ENCODE results near the gene LOXL4.

The LOXL4 gene

GRCh38 chr10:98212196-98212595, 55.8 kb downstream of the LOXL4 start:
- DNase-seq (ENCODE audit: low read depth, low spot score) = no peak
- H3K9me3 ChIP-seq (ENCODE audit: insufficient read depth, low read length) = no peaks in the 10 kb centered on the region
- no peak overlapping the region for H3K9ac ChIP-seq (ENCODE audit: insufficient read length, low read depth)
- no peaks in the 10 kb centered on the region for H3K27me3 ChIP-seq (ENCODE audit: insufficient read depth, insufficient read length)
- no peak overlapping the region for H3K4me3 ChIP-seq (ENCODE audit: insufficient read length, low read depth)
- peaks cover 21% of the 10 kb centered on the region for H3K36me3 ChIP-seq (ENCODE audit: insufficient read depth, insufficient read length, low read length)
- no peaks in the 10 kb centered on the region for H3K4me1 ChIP-seq (ENCODE audit: insufficient read depth, insufficient read length)
- TF ChIP-seq YY1 (IDR thresholded peaks at IDR 0.05; ENCODE audit: insufficient read depth, insufficient read length) (no peak), ZNF274 (IDR thresholded peaks at IDR 0.05; ENCODE audit: low read depth, low read length) (no peak), SUZ12 (IDR thresholded peaks at IDR 0.05; ENCODE audit: extremely low read depth, insufficient read depth, insufficient read length) (no peak)

- Histone ChIP-seq H3K36me3 (ENCODE audit: insufficient read depth, insufficient read length, low read length) (peaks cover 21% of the 10 kb centered on the region), H3K9me3 (ENCODE audit: insufficient read depth, low read length) (no peaks in the 10 kb centered on the region), H3K27me3 (ENCODE audit: insufficient read depth, insufficient read length) (no peaks in the 10 kb centered on the region), H3K4me3 (ENCODE audit: insufficient read length, low read depth) (no peak overlapping the region), H3K9ac (ENCODE audit: insufficient read length, low read depth) (no peak overlapping the region), H3K4me1 (ENCODE audit: insufficient read depth, insufficient read length) (no peaks in the 10 kb centered on the region)
- TF ChIP-seq ZNF274 (IDR thresholded peaks at IDR 0.05; ENCODE audit: low read depth, low read length) (no peak), SUZ12 (IDR thresholded peaks at IDR 0.05; ENCODE audit: extremely low read depth, insufficient read depth, insufficient read length) (no peak), YY1 (IDR thresholded peaks at IDR 0.05; ENCODE audit: insufficient read depth, insufficient read length) (no peak)
- DNase-seq (ENCODE audit: low read depth, low spot score) = no peak
Observed at GRCh38 chr10:98209441-98209840, 58.6 kb downstream of the LOXL4 start.

- Histone ChIP-seq H3K27me3 (ENCODE audit: insufficient read depth, insufficient read length) (no peaks in the 10 kb centered on the region), H3K9ac (ENCODE audit: insufficient read length, low read depth) (no peak overlapping the region), H3K9me3 (ENCODE audit: insufficient read depth, low read length) (no peaks in the 10 kb centered on the region), H3K36me3 (ENCODE audit: insufficient read depth, insufficient read length, low read length) (peaks cover 21% of the 10 kb centered on the region), H3K4me3 (ENCODE audit: insufficient read length, low read depth) (no peak overlapping the region), H3K4me1 (ENCODE audit: insufficient read depth, insufficient read length) (no peaks in the 10 kb centered on the region)
- TF ChIP-seq YY1 (IDR thresholded peaks at IDR 0.05; ENCODE audit: insufficient read depth, insufficient read length) (no peak), ZNF274 (IDR thresholded peaks at IDR 0.05; ENCODE audit: low read depth, low read length) (no peak), SUZ12 (IDR thresholded peaks at IDR 0.05; ENCODE audit: extremely low read depth, insufficient read depth, insufficient read length) (no peak)
- no peak for DNase-seq (ENCODE audit: low read depth, low spot score)
Observed at GRCh38 chr10:98208925-98209324, 59.1 kb downstream of the LOXL4 start.

- Histone ChIP-seq H3K9ac (ENCODE audit: insufficient read length, low read depth) (no peak overlapping the region), H3K27me3 (ENCODE audit: insufficient read depth, insufficient read length) (no peaks in the 10 kb centered on the region), H3K36me3 (ENCODE audit: insufficient read depth, insufficient read length, low read length) (peaks cover 21% of the 10 kb centered on the region), H3K9me3 (ENCODE audit: insufficient read depth, low read length) (no peaks in the 10 kb centered on the region), H3K4me1 (ENCODE audit: insufficient read depth, insufficient read length) (no peaks in the 10 kb centered on the region), H3K4me3 (ENCODE audit: insufficient read length, low read depth) (no peak overlapping the region)
- no peak for TF ChIP-seq ZNF274 (IDR thresholded peaks at IDR 0.05; ENCODE audit: low read depth, low read length)
- TF ChIP-seq SUZ12 (IDR thresholded peaks at IDR 0.05; ENCODE audit: extremely low read depth, insufficient read depth, insufficient read length) = no peak
- TF ChIP-seq YY1 (IDR thresholded peaks at IDR 0.05; ENCODE audit: insufficient read depth, insufficient read length) = no peak
- DNase-seq (ENCODE audit: low read depth, low spot score) = no peak
Observed at GRCh38 chr10:98205351-98205750, 62.6 kb downstream of the LOXL4 start.

- no peaks in the 10 kb centered on the region for H3K27me3 ChIP-seq (ENCODE audit: insufficient read depth, insufficient read length)
- H3K9ac ChIP-seq (ENCODE audit: insufficient read length, low read depth) = no peak overlapping the region
- no peaks in the 10 kb centered on the region for H3K4me1 ChIP-seq (ENCODE audit: insufficient read depth, insufficient read length)
- H3K9me3 ChIP-seq (ENCODE audit: insufficient read depth, low read length) = no peaks in the 10 kb centered on the region
- DNase-seq (ENCODE audit: low read depth, low spot score) = no peak
- H3K4me3 ChIP-seq (ENCODE audit: insufficient read length, low read depth) = no peak overlapping the region
- no peaks in the 10 kb centered on the region for H3K36me3 ChIP-seq (ENCODE audit: insufficient read depth, insufficient read length, low read length)
- TF ChIP-seq ZNF274 (IDR thresholded peaks at IDR 0.05; ENCODE audit: low read depth, low read length) (no peak), SUZ12 (IDR thresholded peaks at IDR 0.05; ENCODE audit: extremely low read depth, insufficient read depth, insufficient read length) (no peak), YY1 (IDR thresholded peaks at IDR 0.05; ENCODE audit: insufficient read depth, insufficient read length) (no peak)
Observed at GRCh38 chr10:98202378-98202777, 65.6 kb downstream of the LOXL4 start.

- Histone ChIP-seq H3K9ac (ENCODE audit: insufficient read length, low read depth) (no peak overlapping the region), H3K4me3 (ENCODE audit: insufficient read length, low read depth) (no peak overlapping the region), H3K27me3 (ENCODE audit: insufficient read depth, insufficient read length) (no peaks in the 10 kb centered on the region), H3K36me3 (ENCODE audit: insufficient read depth, insufficient read length, low read length) (no peaks in the 10 kb centered on the region), H3K4me1 (ENCODE audit: insufficient read depth, insufficient read length) (no peaks in the 10 kb centered on the region), H3K9me3 (ENCODE audit: insufficient read depth, low read length) (no peaks in the 10 kb centered on the region)
- TF ChIP-seq SUZ12 (IDR thresholded peaks at IDR 0.05; ENCODE audit: extremely low read depth, insufficient read depth, insufficient read length) (no peak), YY1 (IDR thresholded peaks at IDR 0.05; ENCODE audit: insufficient read depth, insufficient read length) (no peak)
- DNase-seq (ENCODE audit: low read depth, low spot score) = no peak
Observed at GRCh38 chr10:98201760-98202159, 66.2 kb downstream of the LOXL4 start.
